ENCODE measurements around the gene UBA6. TPM values are rescaled to one million over a fixed set of nuclear protein-coding genes. Genes with fewer than 3 reads are reported as not detected.
A peak's percentile ranks its signal among the peaks of the same experiment; 100 is the strongest.
"Not testable (repeated sequence)": the region's sequence is repeated elsewhere in the genome, so short reads cannot be mapped to it uniquely, and the experiment has no call there.

The UBA6 gene
- total RNA-seq, 1 donor, result 138 TPM

DNA sequence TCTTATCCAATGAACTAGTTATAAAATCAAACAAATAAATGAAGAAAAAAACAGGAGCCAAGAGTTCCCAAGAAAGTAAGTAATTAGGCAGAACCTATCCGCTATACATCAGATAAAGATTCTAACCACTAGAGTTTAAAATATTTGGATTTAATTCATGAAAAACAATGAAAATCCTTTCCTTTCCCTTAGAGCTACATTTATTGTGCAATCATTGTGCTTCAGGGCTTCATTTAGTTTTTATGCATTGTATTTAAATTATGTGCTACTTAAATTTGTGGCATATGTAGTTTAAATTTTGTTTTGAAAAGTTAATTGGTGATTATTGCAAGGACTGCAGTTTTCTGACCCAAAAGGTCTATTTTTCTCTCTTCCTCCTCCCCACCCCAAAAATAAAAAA is 35.3 kb upstream of the UBA6 start:
- TF ChIP-seq, protein P1, sequence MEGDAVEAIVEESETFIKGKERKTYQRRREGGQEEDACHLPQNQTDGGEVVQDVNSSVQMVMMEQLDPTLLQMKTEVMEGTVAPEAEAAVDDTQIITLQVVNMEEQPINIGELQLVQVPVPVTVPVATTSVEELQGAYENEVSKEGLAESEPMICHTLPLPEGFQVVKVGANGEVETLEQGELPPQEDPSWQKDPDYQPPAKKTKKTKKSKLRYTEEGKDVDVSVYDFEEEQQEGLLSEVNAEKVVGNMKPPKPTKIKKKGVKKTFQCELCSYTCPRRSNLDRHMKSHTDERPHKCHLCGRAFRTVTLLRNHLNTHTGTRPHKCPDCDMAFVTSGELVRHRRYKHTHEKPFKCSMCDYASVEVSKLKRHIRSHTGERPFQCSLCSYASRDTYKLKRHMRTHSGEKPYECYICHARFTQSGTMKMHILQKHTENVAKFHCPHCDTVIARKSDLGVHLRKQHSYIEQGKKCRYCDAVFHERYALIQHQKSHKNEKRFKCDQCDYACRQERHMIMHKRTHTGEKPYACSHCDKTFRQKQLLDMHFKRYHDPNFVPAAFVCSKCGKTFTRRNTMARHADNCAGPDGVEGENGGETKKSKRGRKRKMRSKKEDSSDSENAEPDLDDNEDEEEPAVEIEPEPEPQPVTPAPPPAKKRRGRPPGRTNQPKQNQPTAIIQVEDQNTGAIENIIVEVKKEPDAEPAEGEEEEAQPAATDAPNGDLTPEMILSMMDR (IDR thresholded peaks at IDR 0.05; ENCODE audit: insufficient read depth, low read length), result no peak
- H3K4me3 ChIP-seq (ENCODE audit: low read depth, low read length), result no peak overlapping the region
- DNase-seq (ENCODE audit: low read depth), result no peak

DNA sequence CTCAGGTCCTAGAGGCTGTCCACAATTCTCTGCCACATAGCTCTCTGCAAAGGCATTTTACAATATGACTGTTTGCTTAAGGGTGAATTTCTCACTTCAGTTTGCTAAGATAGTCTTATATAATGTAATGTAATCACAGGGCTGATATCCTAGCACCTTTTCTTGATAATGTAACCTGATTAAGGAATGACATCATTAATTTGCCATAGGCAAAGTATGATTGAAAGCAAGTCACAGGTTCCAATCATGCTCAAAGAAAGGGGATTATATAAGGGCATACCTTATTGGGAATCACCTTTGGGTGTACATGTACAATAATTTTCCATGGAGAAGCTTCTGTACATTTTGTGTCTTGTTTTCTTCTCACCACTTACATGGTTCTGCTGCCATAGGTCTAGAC is 34.4 kb upstream of the UBA6 start:
- DNase-seq (ENCODE audit: low read depth), result no peak
- TF ChIP-seq, protein P1 (IDR thresholded peaks at IDR 0.05; ENCODE audit: insufficient read depth, low read length), result no peak
- no peak overlapping the region for H3K4me3 ChIP-seq (ENCODE audit: low read depth, low read length)

DNA sequence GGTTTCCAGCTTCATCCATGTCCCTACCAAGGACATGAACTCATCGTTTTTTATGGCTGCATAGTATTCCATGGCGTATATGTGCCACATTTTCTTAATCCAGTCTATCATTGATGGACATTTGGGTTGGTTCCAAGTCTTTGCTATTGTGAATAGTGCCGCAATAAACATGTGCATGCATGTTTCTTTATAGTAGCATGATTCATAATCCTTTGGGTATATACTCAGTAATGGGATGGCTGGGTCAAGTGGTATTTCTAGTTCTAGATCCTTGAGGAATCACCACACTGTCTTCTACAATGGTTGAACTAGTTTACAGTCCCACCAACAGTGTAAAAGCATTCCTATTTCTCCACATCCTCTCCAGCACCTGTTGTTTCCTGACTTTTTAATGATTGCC is 29.6 kb upstream of the UBA6 start:
- not testable (repeated sequence) for DNase-seq (ENCODE audit: low read depth); H3K4me3 ChIP-seq (ENCODE audit: low read depth, low read length)

DNA sequence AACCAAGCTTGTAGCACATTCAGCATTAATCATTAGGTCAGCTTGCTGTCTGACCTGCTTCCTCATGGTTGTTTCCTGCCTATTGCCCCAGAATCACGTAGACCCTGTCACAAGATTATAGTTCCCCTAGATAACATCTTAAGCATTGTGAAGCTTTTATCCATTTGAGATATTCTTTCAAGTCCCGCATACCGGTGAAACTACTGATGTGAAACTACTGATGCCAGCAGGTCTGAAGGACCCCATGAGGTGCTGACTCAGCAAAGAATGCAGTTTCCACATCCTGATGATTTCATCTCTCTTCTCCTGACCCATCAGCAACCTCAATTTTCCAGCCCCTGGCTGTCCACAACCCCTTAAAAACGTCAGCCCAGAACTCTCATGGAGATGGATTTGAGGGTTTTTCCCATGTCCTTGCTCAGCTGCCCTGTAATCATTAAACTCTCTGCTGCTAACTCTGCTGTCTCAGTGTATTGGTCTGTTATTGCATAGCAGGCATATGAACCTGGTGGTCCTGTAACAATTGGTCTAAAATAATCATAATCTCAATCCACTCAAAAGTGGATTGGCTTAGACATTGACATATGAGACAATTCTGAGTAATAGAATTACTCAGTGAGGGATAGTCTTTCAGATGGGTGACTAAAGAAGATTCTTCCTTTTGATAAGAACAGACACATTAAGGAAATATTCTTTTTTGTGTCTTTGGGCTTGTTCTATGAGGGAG is 26.3 kb upstream of the UBA6 start:
- DNase-seq (ENCODE audit: low read depth), result peak; percentile 61
- TF ChIP-seq, protein P1 (IDR thresholded peaks at IDR 0.05; ENCODE audit: insufficient read depth, low read length), result no peak
- H3K4me3 ChIP-seq (ENCODE audit: low read depth, low read length), result no peak overlapping the region

DNA sequence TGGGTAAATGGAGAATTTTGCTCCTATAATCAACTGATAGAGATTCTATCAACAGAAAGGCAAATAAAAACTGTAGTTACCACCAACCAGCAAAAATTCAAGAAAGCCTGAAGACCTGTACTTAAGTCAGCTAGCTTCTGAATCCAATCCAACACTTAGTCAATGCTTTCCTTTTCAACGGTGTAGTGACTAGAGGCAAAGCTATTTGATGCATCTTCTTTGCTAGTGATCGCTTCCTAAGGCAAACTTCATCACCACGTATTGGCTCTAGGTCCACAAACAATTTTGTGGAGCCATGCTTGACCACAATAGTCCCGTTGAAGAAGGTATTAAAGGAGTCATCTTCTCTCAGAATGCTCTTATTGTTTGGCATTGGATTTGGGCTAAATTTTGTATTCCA is 25.0 kb upstream of the UBA6 start:
- no peak overlapping the region for H3K4me3 ChIP-seq (ENCODE audit: low read depth, low read length)
- peak; percentile 35 for DNase-seq (ENCODE audit: low read depth)
- TF ChIP-seq, protein P1 (IDR thresholded peaks at IDR 0.05; ENCODE audit: insufficient read depth, low read length), result no peak

DNA sequence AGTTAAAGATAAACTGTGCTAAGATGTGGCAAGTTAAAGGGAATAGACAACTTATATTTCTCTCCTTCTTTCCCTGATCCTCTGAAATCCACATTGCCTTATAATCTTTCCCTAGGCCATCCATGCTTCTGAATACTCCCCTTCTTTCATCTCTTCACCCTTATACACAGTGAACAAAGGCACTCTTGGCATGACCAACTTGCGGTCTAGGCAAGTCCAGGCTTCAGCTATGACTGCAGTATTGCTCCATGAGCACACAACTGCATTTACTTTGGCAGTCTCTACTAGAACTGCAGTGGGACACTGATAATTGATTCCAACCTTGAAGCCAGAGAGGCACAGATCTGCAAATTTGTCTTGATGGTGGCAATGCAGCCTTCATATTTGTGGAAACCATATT is 24.2 kb upstream of the UBA6 start:
- DNase-seq (ENCODE audit: low read depth), result peak; percentile 33
- no peak overlapping the region for H3K4me3 ChIP-seq (ENCODE audit: low read depth, low read length)
- TF ChIP-seq, protein P1 (IDR thresholded peaks at IDR 0.05; ENCODE audit: insufficient read depth, low read length), result no peak

DNA sequence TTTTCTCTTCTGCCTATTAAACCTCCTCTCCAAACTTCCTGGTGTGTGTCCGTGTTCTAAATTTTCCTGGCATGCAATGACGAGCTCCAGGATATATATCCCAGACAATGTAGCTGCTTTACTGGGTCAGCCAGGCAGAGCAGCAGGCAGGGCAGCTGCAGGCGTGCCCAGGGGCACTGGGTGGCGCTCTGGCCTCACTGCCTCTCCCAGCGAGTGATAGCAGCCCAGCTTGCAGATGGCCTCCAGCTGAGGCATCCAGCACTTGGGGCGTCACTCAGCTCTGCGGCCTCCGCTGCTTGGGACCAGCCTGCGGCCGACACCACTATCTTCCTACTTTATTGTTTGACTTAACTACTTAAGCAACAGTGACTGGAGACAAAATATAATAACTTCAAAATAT is 23.0 kb upstream of the UBA6 start:
- DNase-seq (ENCODE audit: low read depth), result no peak
- TF ChIP-seq, protein P1 (IDR thresholded peaks at IDR 0.05; ENCODE audit: insufficient read depth, low read length), result no peak
- no peak overlapping the region for H3K4me3 ChIP-seq (ENCODE audit: low read depth, low read length)

Measured in fibroblast of the aortic adventitia (primary cell).